Stimulated activated naive CD8-positive, alpha-beta T cell treated with anti-CD3 and anti-CD28 coated beads, Interleukin-15, amount 100 ng/mL, for 72 hours (primary cell): ENCODE measurements around the gene MNAT1.
A peak's percentile ranks its signal among the peaks of the same experiment; 100 is the strongest.
"Not testable (repeated sequence)": the region's sequence is repeated elsewhere in the genome, so short reads cannot be mapped to it uniquely, and the experiment has no call there.

Experiments
- ATAC-seq: fragments of 150-1000 bp; cut with Tn5 transposase; 2 replicates; pipeline ENCODE4 v1.10.0; 2021; ENCODE audit warnings: mild to moderate bottlenecking, moderate library complexity
- DNase-seq, 2 donors: peaks; one replicate each; pipeline ENCODE4 v3.0.0; 2021 to 2022
- H3K27ac Mint-ChIP-seq, 2 donors: one replicate each; pipeline ENCODE4 v1.8.0; 2022; ENCODE audit warnings: mild to moderate bottlenecking in 2 of 2, mixed read lengths in 2 of 2, moderate library complexity in 2 of 2
- H3K27me3 Mint-ChIP-seq: one replicate; pipeline ENCODE4 v1.8.0; 2022; ENCODE audit warnings: mixed read lengths
- H3K4me1 Mint-ChIP-seq: one replicate; pipeline ENCODE4 v1.8.0; 2022; ENCODE audit warnings: mild to moderate bottlenecking, mixed read lengths
- H3K4me3 Mint-ChIP-seq, 2 donors: one replicate each; pipeline ENCODE4 v1.8.0; 2022; ENCODE audit warnings: mild to moderate bottlenecking in 2 of 2, mixed read lengths in 2 of 2, moderate library complexity in 1 of 2
- H3K9me3 Mint-ChIP-seq, 2 donors: one replicate each; pipeline ENCODE4 v1.8.0; 2022; ENCODE audit warnings: mixed read lengths in 2 of 2

MNAT1 gene

DNA sequence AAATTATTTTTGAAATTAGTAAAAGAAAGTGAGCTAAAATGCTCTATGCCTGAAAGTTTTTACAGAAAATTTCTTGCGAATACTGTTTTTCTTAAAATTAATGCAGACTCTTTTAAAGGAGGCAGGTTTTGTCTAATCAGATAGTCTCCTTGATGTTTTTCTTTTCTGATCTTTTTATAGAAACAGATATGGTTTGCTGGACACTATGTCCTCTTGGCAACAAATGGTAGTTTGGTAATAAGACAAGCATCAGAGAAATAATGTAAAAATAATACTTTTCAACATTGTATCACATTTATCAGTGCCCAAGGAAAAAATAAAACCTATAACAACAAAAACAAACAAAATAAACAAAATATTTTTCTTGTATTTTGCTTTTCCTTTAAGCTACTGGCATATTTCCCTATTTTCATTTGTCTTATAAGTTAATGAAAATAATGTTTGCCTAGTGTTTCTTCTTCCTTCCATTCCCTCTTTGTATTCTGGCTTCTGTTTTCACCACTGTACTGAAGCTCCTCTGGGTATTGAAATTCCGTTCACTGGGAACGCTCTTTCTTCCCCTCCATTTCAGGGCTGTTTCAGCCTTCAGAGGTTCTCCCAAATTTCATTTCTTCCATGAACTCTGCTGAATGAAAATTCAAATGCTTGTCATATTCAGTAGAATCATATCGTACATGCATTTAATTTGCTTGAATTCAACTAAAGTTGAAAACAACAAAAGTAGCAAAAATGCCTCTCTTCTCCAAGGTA, 131.0 kb downstream of the MNAT1 start:
- Mint-ChIP-seq H3K4me1 (peaks cover 16% of the 10 kb centered on the region), H3K9me3 (no peaks in the 10 kb centered on the region), H3K4me3 (no peak overlapping the region), H3K27ac (no peak overlapping the region), H3K27me3 (no peaks in the 10 kb centered on the region)
- no peak for ATAC-seq
- DNase-seq: no peak

DNA sequence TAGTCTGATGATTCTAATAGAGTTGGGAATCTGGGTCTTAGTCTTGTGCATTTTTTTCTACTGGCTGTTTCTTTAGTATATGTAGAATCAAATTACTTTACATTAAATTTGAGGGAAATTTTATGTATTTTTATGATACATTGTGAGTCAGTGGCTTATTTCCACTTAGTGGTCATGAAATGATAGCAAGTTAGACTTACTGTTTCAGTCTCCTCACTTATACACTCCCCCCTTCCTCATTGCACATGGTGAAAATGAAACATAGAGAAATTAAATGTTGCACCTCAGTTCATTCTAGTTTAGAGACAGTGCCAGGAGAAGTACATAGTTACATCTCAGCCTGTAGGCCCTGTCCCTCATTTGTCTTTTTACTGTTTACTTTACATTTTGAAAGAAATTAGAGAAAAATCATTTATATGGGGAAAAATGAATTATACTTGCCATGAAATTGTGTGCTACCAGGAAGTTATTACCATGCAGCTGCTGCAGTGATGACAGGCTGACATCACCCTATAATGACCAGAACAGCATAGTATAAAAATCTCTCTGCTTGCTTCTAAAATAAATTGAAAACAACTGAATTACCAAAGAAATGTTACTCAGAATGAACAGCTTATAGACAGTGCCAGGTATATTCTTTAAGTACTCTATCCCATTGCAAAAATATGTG, 133.1 kb downstream of the MNAT1 start:
- peak; percentile 92 for ATAC-seq
- no peaks in the 10 kb centered on the region for H3K27me3 Mint-ChIP-seq
- peaks cover 16% of the 10 kb centered on the region for H3K4me1 Mint-ChIP-seq
- no peak for DNase-seq
- peak overlapping the region in 1 of 2 donors; percentile 80 for H3K27ac Mint-ChIP-seq
- no peaks in the 10 kb centered on the region for H3K9me3 Mint-ChIP-seq
- H3K4me3 Mint-ChIP-seq: peak overlapping the region in 1 of 2 donors; percentile 9

DNA sequence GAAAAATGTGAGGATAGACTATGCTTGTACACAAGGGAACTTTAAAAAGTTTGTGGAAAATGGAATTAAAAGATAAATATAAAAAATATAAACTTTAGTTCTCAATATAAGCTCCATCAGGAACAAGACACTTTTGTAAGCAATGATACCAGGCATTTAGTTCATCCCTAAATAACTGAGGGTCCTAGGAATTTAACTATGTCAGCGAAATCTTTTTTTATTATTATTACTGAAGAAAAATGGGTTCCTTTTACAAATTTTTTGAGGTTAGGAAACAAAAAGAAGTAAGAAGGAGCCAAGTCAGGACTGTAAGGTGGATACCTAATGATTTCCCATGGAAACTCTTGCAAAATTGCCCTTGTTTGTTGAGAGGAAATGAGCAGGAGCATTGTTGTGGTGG, 143.6 kb downstream of the MNAT1 start:
- peaks cover 10 to 11% of the 10 kb centered on the region in 2 donors for H3K9me3 Mint-ChIP-seq
- no peaks in the 10 kb centered on the region for H3K27me3 Mint-ChIP-seq
- peaks cover 9% of the 10 kb centered on the region for H3K4me1 Mint-ChIP-seq
- DNase-seq: no peak
- no peak for ATAC-seq
- H3K4me3 Mint-ChIP-seq: no peak overlapping the region
- no peak overlapping the region for H3K27ac Mint-ChIP-seq

DNA sequence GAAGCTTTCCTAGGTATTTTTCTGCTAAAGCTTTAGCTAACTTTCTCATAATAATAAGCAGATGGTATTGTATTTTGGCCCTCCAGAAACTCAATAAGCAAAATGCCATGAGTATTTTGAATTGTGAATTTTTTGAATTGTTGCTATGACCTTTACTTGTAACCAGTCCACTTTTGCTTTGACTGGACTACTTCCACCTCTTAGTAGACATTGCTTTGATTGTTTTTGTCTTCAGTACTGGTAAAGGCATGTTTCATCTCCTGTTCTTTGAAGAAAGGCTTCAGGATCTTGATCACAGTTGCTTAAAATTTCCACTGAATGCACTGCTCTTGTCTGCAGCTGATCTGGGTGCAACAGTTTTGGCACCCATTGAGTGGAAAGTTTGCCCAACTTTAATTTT, 144.0 kb downstream of the MNAT1 start:
- ATAC-seq (peak; percentile 81), DNase-seq (no peak)
- no peaks in the 10 kb centered on the region for H3K27me3 Mint-ChIP-seq
- peaks cover 14% of the 10 kb centered on the region in 2 donors for H3K9me3 Mint-ChIP-seq
- no peak overlapping the region for H3K27ac Mint-ChIP-seq
- peaks cover 9% of the 10 kb centered on the region for H3K4me1 Mint-ChIP-seq
- no peak overlapping the region for H3K4me3 Mint-ChIP-seq

DNA sequence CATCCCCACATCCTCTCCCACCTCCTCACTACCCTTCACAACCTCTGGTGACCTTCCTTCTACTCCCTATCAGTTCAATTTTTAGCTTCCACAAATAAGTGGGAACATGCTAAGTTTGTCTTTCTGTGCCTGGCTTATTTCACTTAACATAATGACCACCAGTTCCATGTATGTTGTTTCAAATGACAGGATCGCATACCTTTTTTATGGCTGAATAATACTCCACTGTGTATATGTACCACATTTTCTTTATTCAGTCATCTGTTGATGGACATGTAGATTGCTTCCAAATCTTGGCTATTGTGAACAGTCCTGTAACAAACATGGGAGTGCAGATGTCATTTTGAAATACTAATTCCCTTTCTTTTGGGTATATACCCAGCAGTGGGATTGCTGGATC, 147.7 kb downstream of the MNAT1 start:
- DNase-seq: no peak
- H3K27ac Mint-ChIP-seq: peak overlapping the region in 1 of 2 donors; percentile 69
- H3K27me3 Mint-ChIP-seq: no peaks in the 10 kb centered on the region
- peaks cover 16% of the 10 kb centered on the region for H3K4me1 Mint-ChIP-seq
- peaks cover 31 to 41% of the 10 kb centered on the region in 2 donors for H3K9me3 Mint-ChIP-seq
- no peak for ATAC-seq
- no peak overlapping the region for H3K4me3 Mint-ChIP-seq

DNA sequence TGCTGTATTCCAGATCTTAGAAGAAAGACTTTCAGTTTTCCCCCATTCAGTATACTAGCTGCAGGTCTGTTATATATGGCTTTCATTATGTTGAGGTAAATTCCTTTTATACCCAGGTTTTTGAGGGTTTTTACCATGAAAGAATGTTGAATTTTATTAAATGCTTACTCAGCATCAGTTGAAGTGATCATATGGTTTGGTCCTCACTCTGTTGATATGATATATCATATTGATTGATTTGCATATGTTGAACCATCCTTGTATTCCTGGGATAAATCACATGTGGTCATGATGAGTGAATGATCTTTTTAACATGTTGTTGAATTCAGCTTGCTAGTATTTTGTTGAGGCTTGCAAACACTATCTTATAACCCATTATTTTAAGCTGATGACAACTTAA, 149.6 kb downstream of the MNAT1 start:
- no peak for DNase-seq
- peaks cover 8% of the 10 kb centered on the region for H3K4me1 Mint-ChIP-seq
- H3K27me3 Mint-ChIP-seq: no peaks in the 10 kb centered on the region
- peaks cover 31 to 41% of the 10 kb centered on the region in 2 donors for H3K9me3 Mint-ChIP-seq
- no peak overlapping the region for H3K27ac Mint-ChIP-seq
- no peak for ATAC-seq
- H3K4me3 Mint-ChIP-seq: no peak overlapping the region

DNA sequence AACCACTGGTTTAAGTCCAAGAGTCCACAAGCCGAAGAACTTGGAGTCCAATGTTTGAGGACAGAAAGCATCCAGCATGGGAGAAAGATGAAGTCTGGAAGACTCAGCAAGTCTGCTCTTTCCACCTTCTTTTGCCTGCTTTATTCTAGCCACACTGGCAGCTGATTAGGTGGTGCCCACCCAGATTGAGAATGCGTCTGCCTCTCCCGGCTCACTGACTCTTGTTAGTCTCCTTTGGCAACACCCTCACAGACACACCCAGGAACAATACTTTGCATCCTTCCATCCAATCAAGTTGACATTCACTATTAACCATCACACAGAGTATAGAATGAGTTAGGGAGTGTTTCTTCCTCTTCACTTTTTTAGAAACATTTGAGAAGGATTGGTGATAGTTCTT, 156.1 kb downstream of the MNAT1 start:
- DNase-seq, H3K27ac Mint-ChIP-seq, H3K9me3 Mint-ChIP-seq, ATAC-seq, H3K27me3 Mint-ChIP-seq, H3K4me3 Mint-ChIP-seq: not testable (repeated sequence)
- peaks cover 19% of the 10 kb centered on the region for H3K4me1 Mint-ChIP-seq

DNA sequence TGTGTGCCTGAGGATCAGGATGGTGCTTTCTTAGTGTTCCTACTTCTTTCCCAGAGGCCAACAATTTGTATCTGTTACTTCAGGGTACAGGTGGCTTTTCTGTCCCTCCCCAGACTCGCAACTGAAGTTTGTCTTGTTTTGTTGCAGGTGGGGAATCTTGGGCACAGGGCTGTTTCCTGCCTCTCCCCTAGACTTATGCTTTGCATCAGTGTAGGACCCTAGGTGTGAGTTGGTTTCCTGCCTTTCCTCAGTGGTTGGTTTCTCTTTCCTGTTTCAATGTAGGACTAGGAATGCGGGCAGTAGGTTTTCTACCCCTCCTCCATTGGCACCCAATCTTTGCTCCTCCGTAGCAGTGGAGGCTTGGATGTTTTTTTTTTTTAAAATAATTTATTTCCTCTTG, 159.3 kb downstream of the MNAT1 start:
- Mint-ChIP-seq H3K27ac (no peak overlapping the region), H3K27me3 (no peaks in the 10 kb centered on the region), H3K4me3 (no peak overlapping the region)

DNA sequence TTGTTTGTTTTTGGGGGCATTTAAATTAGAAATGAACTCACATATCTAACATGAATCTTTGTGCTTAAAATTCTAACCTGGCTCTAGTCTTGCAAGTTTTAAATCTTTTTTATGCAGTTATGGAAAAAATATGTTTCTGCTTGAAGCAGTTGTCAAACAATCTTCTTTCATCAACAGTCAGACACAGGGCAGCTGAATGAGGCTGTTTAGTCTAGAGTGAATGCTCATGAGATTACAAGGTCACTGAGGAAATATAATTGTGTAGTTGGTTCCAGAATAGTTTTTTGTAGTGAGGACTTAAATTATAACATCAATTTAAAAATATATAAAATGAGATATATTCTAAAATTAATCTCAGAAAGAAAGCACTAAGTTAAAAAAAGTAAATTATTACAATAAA, 169.8 kb downstream of the MNAT1 start:
- no peak overlapping the region for H3K4me3 Mint-ChIP-seq
- DNase-seq: no peak
- no peaks in the 10 kb centered on the region for H3K4me1 Mint-ChIP-seq
- H3K27ac Mint-ChIP-seq: no peak overlapping the region
- no peaks in the 10 kb centered on the region for H3K9me3 Mint-ChIP-seq
- ATAC-seq: no peak
- H3K27me3 Mint-ChIP-seq: no peaks in the 10 kb centered on the region

More for the DNA sequence above, 159.3 kb downstream of the MNAT1 start:
- DNase-seq (no peak), ATAC-seq (no peak)
- H3K9me3 Mint-ChIP-seq: no peaks in the 10 kb centered on the region
- peaks cover 15% of the 10 kb centered on the region for H3K4me1 Mint-ChIP-seq

DNA sequence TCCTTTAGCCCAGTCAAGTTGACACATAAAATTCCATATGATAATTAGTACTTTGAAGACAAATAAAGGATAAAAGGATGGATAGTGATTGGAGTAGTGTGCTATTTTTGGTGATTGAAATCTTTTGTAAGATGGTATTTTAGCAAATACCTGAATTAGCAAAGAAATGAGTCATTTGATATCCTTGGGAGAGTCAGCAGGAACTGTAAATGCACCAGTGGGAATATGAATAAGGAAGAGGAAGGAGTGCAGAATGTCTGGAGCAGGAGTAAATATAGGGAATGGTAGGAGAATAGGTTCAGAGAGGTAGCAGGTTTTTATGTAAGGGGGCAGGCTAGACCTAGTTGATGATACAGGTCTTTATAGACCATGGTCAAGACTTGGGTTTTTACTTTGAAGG, 171.4 kb downstream of the MNAT1 start:
- no peak overlapping the region for H3K4me3 Mint-ChIP-seq
- DNase-seq (no peak), ATAC-seq (no peak)
- H3K9me3 Mint-ChIP-seq: peaks cover 0 to 2% of the 10 kb centered on the region in 2 donors
- no peaks in the 10 kb centered on the region for H3K4me1 Mint-ChIP-seq
- no peaks in the 10 kb centered on the region for H3K27me3 Mint-ChIP-seq
- H3K27ac Mint-ChIP-seq: no peak overlapping the region

DNA sequence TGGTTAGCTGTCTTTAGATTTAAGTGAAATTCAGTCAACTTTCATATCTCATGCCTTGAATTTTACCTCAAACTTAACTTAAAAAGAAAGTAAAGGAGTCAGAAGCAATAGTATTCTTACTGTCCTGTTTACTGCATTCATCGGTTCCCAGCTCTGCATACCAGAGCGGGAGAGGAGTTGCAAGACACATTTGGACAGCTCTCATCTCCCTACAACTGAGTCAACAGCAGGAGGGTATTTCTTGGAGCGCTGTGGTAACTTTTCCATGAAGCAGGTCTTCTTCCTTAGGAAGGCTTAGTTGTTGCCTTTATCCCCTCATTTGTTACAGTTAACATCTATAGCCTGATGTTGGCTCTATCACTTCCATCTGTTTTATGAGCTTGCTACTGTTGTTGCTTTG, 181.2 kb downstream of the MNAT1 start:
- DNase-seq (no peak), ATAC-seq (no peak)
- no peak overlapping the region for H3K4me3 Mint-ChIP-seq
- no peak overlapping the region for H3K27ac Mint-ChIP-seq
- peaks cover 0 to 10% of the 10 kb centered on the region in 2 donors for H3K9me3 Mint-ChIP-seq
- no peaks in the 10 kb centered on the region for H3K4me1 Mint-ChIP-seq
- H3K27me3 Mint-ChIP-seq: no peaks in the 10 kb centered on the region

DNA sequence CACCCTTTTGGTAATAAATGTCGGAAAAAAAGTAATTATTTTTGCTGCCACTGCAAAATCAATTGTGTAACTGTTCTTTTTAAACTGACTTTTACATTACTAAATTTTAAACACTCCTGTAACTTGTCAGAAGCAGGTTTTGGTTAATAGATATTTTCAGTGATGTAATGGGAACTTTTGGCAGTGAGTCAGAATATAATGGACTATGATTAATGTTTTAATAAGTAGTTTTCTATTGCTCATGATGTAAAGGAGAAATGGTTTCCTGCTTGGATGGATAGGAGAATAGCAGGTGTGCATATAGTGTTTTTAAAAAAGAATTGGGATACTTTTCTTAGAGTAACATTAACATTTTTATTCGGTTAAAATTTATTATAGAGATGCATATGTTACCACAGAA, 187.5 kb downstream of the MNAT1 start:
- Mint-ChIP-seq H3K4me3 (no peak overlapping the region), H3K4me1 (peaks cover 20% of the 10 kb centered on the region), H3K9me3 (no peaks in the 10 kb centered on the region), H3K27ac (no peak overlapping the region), H3K27me3 (no peaks in the 10 kb centered on the region)
- no peak for DNase-seq
- no peak for ATAC-seq

DNA sequence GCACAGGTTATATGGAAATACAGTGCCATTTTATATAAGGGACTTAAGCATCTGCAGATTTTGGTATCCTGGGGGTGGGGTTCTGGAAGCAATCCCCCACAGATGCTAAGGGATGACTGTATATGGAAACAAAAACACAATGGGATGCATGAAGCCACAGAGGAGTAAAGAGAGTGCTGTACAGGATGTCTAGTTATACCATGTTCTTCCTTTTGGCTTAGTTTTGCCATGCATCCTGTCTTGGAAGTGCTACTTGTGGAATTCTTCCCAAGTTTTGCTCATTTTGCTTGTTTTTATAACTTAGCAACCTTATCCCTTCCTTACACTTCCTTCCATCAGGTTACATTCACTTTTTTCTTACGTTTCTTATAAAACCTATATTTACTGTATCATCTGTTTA, 190.7 kb downstream of the MNAT1 start:
- Mint-ChIP-seq H3K4me3 (no peak overlapping the region), H3K9me3 (no peaks in the 10 kb centered on the region), H3K27me3 (no peaks in the 10 kb centered on the region), H3K27ac (no peak overlapping the region), H3K4me1 (peaks cover 26% of the 10 kb centered on the region)
- DNase-seq (no peak), ATAC-seq (no peak)

DNA sequence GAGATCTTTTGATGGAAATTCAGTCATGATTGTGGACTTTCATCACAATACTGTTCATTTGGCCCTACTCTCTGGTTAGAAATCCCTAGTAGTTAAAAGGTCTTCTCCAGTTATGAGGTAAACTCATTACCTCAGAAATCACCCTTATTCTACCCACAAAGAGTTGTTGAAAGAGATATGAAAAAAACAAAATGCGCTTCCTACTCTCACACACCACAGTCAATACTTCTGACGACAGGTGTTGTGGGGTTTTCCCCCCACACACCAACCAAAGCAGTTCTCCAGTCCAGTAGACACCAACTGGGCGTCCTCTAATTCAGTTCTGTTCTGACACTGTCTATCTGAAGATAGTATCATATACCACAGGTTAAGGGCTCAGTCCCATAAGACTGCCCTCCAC, 191.4 kb downstream of the MNAT1 start:
- Mint-ChIP-seq H3K4me1 (peaks cover 26% of the 10 kb centered on the region), H3K9me3 (no peaks in the 10 kb centered on the region), H3K27me3 (no peaks in the 10 kb centered on the region), H3K27ac (no peak overlapping the region), H3K4me3 (no peak overlapping the region)
- ATAC-seq (peak; percentile 89), DNase-seq (no peak)

DNA sequence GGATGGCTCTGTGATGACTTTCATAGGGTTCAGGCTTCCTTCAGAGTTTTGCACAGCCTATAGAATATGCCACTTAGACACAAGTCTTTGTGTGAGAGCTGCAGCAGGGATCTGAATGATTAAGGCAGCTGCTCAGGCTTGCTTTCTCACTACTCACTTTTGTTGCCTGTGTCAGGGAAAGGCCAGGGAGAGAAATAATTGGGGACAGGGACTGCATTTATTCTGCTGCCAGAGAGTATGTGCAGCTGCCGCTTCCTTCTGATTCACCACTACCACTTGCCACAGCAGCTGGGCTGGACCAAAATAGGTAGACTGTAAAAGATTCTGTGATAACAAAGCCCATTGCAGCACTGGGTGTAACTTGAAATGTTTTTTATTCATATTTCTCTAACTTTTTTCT, 196.7 kb downstream of the MNAT1 start:
- Mint-ChIP-seq H3K27ac (no peak overlapping the region), H3K4me1 (peaks cover 11% of the 10 kb centered on the region), H3K4me3 (no peak overlapping the region), H3K9me3 (peaks cover 4 to 6% of the 10 kb centered on the region in 2 donors), H3K27me3 (no peaks in the 10 kb centered on the region)
- ATAC-seq (no peak), DNase-seq (no peak)

DNA sequence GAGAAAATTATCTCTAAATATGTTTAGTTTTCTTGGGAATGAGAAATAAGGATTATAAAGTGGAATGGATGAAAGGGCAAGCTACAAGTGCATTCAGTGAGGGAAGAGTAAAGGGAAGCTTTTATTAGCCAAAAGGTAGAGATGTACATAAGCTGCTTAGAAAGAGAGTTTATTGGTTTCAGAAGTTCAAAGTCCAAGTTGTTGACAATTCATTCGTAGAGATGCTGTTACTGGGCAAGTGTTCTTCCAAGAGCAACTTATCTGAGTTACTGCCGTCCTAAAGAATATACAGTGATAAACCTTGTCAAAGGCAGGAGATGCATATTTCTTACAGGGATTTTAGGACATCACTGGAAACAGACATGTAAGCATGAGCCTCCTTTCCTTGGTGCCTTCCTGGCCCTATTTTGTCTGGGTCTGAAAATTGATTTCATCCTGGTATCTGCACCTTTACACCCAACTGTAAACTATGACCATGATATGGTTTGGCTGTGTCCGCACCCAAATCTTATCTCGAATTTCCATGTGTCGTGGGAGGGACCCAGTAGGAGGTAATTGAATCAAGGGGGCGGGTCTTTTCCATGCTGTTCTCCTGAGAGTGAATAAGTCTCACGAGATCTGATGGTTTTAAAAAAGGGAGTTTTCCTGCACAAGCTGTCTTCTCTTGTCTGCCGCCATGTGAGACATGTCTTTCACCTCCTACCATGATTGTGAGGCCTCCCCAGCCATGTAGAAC, 199.5 kb downstream of the MNAT1 start:
- Mint-ChIP-seq H3K27ac (no peak overlapping the region), H3K4me1 (no peaks in the 10 kb centered on the region), H3K27me3 (no peaks in the 10 kb centered on the region), H3K9me3 (peaks cover 4 to 9% of the 10 kb centered on the region in 2 donors), H3K4me3 (no peak overlapping the region)
- DNase-seq (no peak), ATAC-seq (no peak)
